ENCODE data around the gene CCDC73.

Gene CCDC73

GRCh38 chr11:32583459-32584271 lies 210.8 kb downstream of the CCDC73 start, which contains the start of gene EIF3M:
EIF3M (plus strand) TSS chr11:32583831; CDS start chr11:32583888, 57 bp downstream.
- peak; percentile 94 to 95 for DNase-seq

GRCh38 chr11:32581556-32581955 lies 212.9 kb downstream of the CCDC73 start:
- DNase-seq = no peak

GRCh38 chr11:32580967-32581366 lies 213.5 kb downstream of the CCDC73 start:
- no peak for DNase-seq

- DNase-seq = no peak
These were observed 218.0 kb downstream of the CCDC73 start for GRCh38 chr11:32576456-32576855.

- DNase-seq = no peak
These were observed 219.4 kb downstream of the CCDC73 start for GRCh38 chr11:32575070-32575469.

GRCh38 chr11:32574421-32574820 lies 220.0 kb downstream of the CCDC73 start:
- DNase-seq = no peak

GRCh38 chr11:32573228-32573627 lies 221.2 kb downstream of the CCDC73 start:
- DNase-seq = no peak

GRCh38 chr11:32571039-32571438 lies 223.4 kb downstream of the CCDC73 start:
- no peak for DNase-seq

- DNase-seq = no peak
These were observed 225.1 kb downstream of the CCDC73 start for GRCh38 chr11:32569313-32569881.

- no peak for DNase-seq
These were observed 227.3 kb downstream of the CCDC73 start for GRCh38 chr11:32567154-32567553.

- no peak for DNase-seq
These were observed 227.9 kb downstream of the CCDC73 start for GRCh38 chr11:32566517-32566916.

GRCh38 chr11:32563600-32563959 lies 230.9 kb downstream of the CCDC73 start:
- no peak for DNase-seq

- no peak for DNase-seq
These were observed 231.4 kb downstream of the CCDC73 start for GRCh38 chr11:32562839-32563599.

GRCh38 chr11:32561835-32562234 lies 232.6 kb downstream of the CCDC73 start:
- DNase-seq = no peak

- no peak for DNase-seq
These were observed 238.6 kb downstream of the CCDC73 start for GRCh38 chr11:32555895-32556294.

- DNase-seq = no peak
These were observed 239.4 kb downstream of the CCDC73 start for GRCh38 chr11:32555091-32555490.
